NCI-H2196 (cell line): ENCODE results near the gene SCUBE3.
A peak's percentile ranks its signal among the peaks of the same experiment; 100 is the strongest.

Experiments used
- DNase-seq: peaks from one replicate; lab custom pipeline; 2025; ENCODE audit not compliant: unreplicated experiment; lab: John Stamatoyannopoulos, UW

Gene SCUBE3

GRCh38 chr6:35237476-35237875 lies 23.7 kb downstream of the SCUBE3 start:
- DNase-seq, result no peak

- peak; percentile 26 for DNase-seq
Measured at GRCh38 chr6:35238843-35239289, 25.1 kb downstream of the SCUBE3 start.

- no peak for DNase-seq
Measured at GRCh38 chr6:35239581-35239980, 25.8 kb downstream of the SCUBE3 start.

GRCh38 chr6:35240838-35241801 lies 27.4 kb downstream of the SCUBE3 start:
- DNase-seq, result peak; percentile 78

GRCh38 chr6:35242486-35242885 lies 28.7 kb downstream of the SCUBE3 start:
- no peak for DNase-seq

GRCh38 chr6:35242906-35243305 lies 29.1 kb downstream of the SCUBE3 start:
- no peak for DNase-seq

- no peak for DNase-seq
Measured at GRCh38 chr6:35243386-35243958, 29.7 kb downstream of the SCUBE3 start.

- DNase-seq, result no peak
Measured at GRCh38 chr6:35244551-35244950, 30.8 kb downstream of the SCUBE3 start.

- DNase-seq, result no peak
Measured at GRCh38 chr6:35247642-35248231, 34.0 kb downstream of the SCUBE3 start.

GRCh38 chr6:35248300-35248699 lies 34.5 kb downstream of the SCUBE3 start:
- DNase-seq, result no peak

- no peak for DNase-seq
Measured at GRCh38 chr6:35248965-35249364, 35.2 kb downstream of the SCUBE3 start.

GRCh38 chr6:35251949-35252348 lies 38.2 kb downstream of the SCUBE3 start:
- no peak for DNase-seq

GRCh38 chr6:35253249-35253648 lies 39.5 kb downstream of the SCUBE3 start:
- no peak for DNase-seq

- no peak for DNase-seq
Measured at GRCh38 chr6:35258336-35258735, 44.6 kb downstream of the SCUBE3 start.

- no peak for DNase-seq
Measured at GRCh38 chr6:35258858-35259193, 45.1 kb downstream of the SCUBE3 start.

- peak; percentile 98 for DNase-seq
Measured at GRCh38 chr6:35259194-35259947, 45.6 kb downstream of the SCUBE3 start, which contains the start of gene ZNF76. Gene ZNF76 (plus strand): TSS chr6:35259735. CDS start chr6:35281152, 21,417 bp downstream.

GRCh38 chr6:35259948-35260590 lies 46.3 kb downstream of the SCUBE3 start:
- peak; percentile 63 for DNase-seq

- DNase-seq, result no peak
Measured at GRCh38 chr6:35260591-35261570, 47.1 kb downstream of the SCUBE3 start.

- DNase-seq, result no peak
Measured at GRCh38 chr6:35262596-35262995, 48.8 kb downstream of the SCUBE3 start.
